Ishikawa (cell line): ENCODE data around the gene TBC1D22B.

ENCODE experiments used
- CEBPB ChIP-seq: IDR thresholded peaks from 2 replicates; pipeline ENCODE4 v1.6.1; 2012
- CREB1 ChIP-seq: IDR thresholded peaks from 2 replicates; pipeline ENCODE4 v1.6.1; 2012; ENCODE audit warnings: low read depth
- EGR1 ChIP-seq: IDR thresholded peaks from 2 replicates; pipeline ENCODE4 v1.6.1; 2012
- EP300 ChIP-seq: IDR thresholded peaks from 2 replicates; pipeline ENCODE4 v1.6.1; 2012; ENCODE audit warnings: borderline replicate concordance
- FOXM1 ChIP-seq: IDR thresholded peaks from 2 replicates; pipeline ENCODE4 v1.6.1; 2012; ENCODE audit warnings: low read depth, borderline replicate concordance
- MAX ChIP-seq: IDR thresholded peaks from 2 replicates; pipeline ENCODE4 v1.6.1; 2012
- NFIC ChIP-seq: IDR thresholded peaks from 2 replicates; pipeline ENCODE4 v1.6.1; 2012
- RAD21 ChIP-seq: IDR thresholded peaks from 2 replicates; pipeline ENCODE4 v1.6.1; 2012; ENCODE audit warnings: low read depth
- TAF1 ChIP-seq: IDR thresholded peaks from 2 replicates; pipeline ENCODE4 v1.6.1; 2012; ENCODE audit warnings: low read depth, mild to moderate bottlenecking
- TCF12 ChIP-seq: IDR thresholded peaks from 2 replicates; pipeline ENCODE4 v1.6.1; 2012; ENCODE audit warnings: low read depth
- TEAD4 ChIP-seq: IDR thresholded peaks from 2 replicates; pipeline ENCODE4 v1.6.1; 2012
- USF1 ChIP-seq: IDR thresholded peaks from 2 replicates; pipeline ENCODE4 v1.6.1; 2012
- YY1 ChIP-seq: IDR thresholded peaks from 2 replicates; pipeline ENCODE4 v1.6.1; 2012; ENCODE audit warnings: low read depth
- ZBTB7A ChIP-seq: IDR thresholded peaks from 2 replicates; pipeline ENCODE4 v1.6.1; 2012; ENCODE audit warnings: low read depth
- TF ChIP-seq, protein P1 (sequence below): IDR thresholded peaks from 2 replicates; pipeline ENCODE4 v1.6.1; 2012; ENCODE audit warnings: low read depth, mild to moderate bottlenecking

The TBC1D22B gene

GRCh38 chr6:37313723-37314486 is 56.3 kb downstream of the TBC1D22B start:
- TF ChIP-seq TAF1 (no peak), EGR1 (no peak), CREB1 (no peak), ZBTB7A (no peak), CEBPB (no peak)

DNA sequence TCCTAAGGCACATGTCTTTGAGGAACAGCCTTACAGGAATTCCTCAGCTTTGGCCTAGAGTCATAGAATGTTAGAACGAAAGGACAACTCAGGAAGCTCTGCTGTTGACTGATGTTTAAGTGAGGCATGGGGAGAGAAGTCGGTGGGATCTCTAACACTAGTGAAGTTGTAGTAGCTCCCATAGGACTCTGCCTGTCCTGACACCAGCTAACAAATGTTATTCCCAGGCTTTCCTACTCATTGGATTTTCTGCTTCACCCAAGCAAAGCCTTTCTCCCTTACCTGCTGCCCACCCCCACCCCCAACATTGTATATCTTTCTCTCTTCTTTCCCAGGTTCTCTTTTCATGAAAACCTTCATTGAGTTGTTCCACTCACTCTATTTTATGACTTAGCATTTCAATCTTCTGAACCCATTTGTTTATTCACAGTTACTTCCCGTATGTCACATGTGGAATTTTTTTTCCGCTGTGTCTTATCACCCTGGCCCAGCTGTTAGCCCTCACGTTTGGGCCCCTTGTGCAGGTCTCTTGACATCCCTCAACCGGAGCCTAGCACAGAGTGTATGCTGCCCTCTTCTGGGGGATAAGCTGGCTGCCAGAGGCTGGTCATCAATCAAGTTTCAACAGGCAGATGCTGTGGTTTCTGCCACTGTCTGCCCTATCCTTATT is 57.0 kb downstream of the TBC1D22B start:
- TF ChIP-seq EP300 (no peak), RAD21 (peak; percentile 38; the same call in 1 of the 2 replicates)

DNA sequence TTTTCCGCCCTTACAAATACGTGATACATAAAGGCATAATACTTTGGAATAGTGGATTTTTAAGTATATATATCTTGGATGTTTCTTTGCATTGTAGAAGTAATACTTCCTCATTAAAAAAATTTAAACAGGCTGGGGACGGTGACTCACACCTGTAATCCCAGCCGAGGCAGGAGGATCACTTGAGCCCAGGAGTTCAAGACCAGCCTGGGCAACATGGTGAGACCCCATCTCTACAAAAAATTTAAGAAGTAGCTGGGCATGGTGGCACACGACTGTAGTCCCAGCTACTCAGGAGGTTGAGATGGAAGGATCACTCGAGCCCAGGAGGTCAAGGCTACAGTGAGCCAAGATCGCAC is 57.6 kb downstream of the TBC1D22B start:
- TF ChIP-seq EP300 = no peak
- no peak for TF ChIP-seq RAD21
- TF ChIP-seq TEAD4 = no peak
- no peak for TF ChIP-seq YY1

GRCh38 chr6:37316071-37316470 is 58.5 kb downstream of the TBC1D22B start:
- TF ChIP-seq CREB1 (no peak), EGR1 (no peak), CEBPB (no peak), RAD21 (no peak)
- TF ChIP-seq, protein P1, sequence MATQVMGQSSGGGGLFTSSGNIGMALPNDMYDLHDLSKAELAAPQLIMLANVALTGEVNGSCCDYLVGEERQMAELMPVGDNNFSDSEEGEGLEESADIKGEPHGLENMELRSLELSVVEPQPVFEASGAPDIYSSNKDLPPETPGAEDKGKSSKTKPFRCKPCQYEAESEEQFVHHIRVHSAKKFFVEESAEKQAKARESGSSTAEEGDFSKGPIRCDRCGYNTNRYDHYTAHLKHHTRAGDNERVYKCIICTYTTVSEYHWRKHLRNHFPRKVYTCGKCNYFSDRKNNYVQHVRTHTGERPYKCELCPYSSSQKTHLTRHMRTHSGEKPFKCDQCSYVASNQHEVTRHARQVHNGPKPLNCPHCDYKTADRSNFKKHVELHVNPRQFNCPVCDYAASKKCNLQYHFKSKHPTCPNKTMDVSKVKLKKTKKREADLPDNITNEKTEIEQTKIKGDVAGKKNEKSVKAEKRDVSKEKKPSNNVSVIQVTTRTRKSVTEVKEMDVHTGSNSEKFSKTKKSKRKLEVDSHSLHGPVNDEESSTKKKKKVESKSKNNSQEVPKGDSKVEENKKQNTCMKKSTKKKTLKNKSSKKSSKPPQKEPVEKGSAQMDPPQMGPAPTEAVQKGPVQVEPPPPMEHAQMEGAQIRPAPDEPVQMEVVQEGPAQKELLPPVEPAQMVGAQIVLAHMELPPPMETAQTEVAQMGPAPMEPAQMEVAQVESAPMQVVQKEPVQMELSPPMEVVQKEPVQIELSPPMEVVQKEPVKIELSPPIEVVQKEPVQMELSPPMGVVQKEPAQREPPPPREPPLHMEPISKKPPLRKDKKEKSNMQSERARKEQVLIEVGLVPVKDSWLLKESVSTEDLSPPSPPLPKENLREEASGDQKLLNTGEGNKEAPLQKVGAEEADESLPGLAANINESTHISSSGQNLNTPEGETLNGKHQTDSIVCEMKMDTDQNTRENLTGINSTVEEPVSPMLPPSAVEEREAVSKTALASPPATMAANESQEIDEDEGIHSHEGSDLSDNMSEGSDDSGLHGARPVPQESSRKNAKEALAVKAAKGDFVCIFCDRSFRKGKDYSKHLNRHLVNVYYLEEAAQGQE = no peak

- TF ChIP-seq TEAD4 (no peak), CREB1 (no peak), MAX (no peak), FOXM1 (no peak), EGR1 (no peak), ZBTB7A (no peak), EP300 (no peak), TCF12 (no peak), TAF1 (no peak), CEBPB (no peak), NFIC (no peak), USF1 (no peak), RAD21 (no peak), YY1 (no peak)
- TF ChIP-seq, protein P1 = no peak
These were observed 59.9 kb downstream of the TBC1D22B start for GRCh38 chr6:37317312-37318038.

GRCh38 chr6:37319156-37319555 is 61.6 kb downstream of the TBC1D22B start:
- TF ChIP-seq NFIC = no peak
- no peak for TF ChIP-seq TAF1
- TF ChIP-seq USF1 = no peak
- TF ChIP-seq, protein P1 = no peak
- TF ChIP-seq YY1 = no peak
- TF ChIP-seq RAD21 = no peak
- no peak for TF ChIP-seq EP300
- no peak for TF ChIP-seq EGR1
- no peak for TF ChIP-seq TEAD4
- no peak for TF ChIP-seq FOXM1
- no peak for TF ChIP-seq TCF12
- no peak for TF ChIP-seq CREB1
- TF ChIP-seq CEBPB = no peak
- TF ChIP-seq MAX = no peak
- no peak for TF ChIP-seq ZBTB7A
